GM18858 (cell line): Measurements from ENCODE around the gene QRICH1.
A peak's percentile ranks its signal among the peaks of the same experiment; 100 is the strongest.

Experiments
- ATAC-seq: cut with Tn5 transposase; IDR thresholded peaks from one replicate; pipeline ENCODE4 v1.9.1; 2021; ENCODE audit not compliant: unreplicated experiment

QRICH1 gene

GRCh38 chr3:48999085-48999858 is 94.6 kb downstream of the QRICH1 start:
- ATAC-seq: no peak

GRCh38 chr3:48997714-48998637 is 95.9 kb downstream of the QRICH1 start:
- no peak for ATAC-seq

GRCh38 chr3:48997102-48997635 is 96.7 kb downstream of the QRICH1 start:
- no peak for ATAC-seq

- ATAC-seq: no peak
Measured at GRCh38 chr3:48996640-48997039, 97.2 kb downstream of the QRICH1 start.

- no peak for ATAC-seq
Measured at GRCh38 chr3:48993834-48994233, 100.0 kb downstream of the QRICH1 start.

- ATAC-seq: no peak
Measured at GRCh38 chr3:48991851-48992545, 101.9 kb downstream of the QRICH1 start.

GRCh38 chr3:48990636-48991469 is 103.0 kb downstream of the QRICH1 start:
- ATAC-seq: no peak

GRCh38 chr3:48989796-48990635 is 103.9 kb downstream of the QRICH1 start, which contains the start of gene P4HTM:
P4HTM (plus strand) TSS chr3:48990241; CDS start chr3:48990257, 16 bp downstream.
- ATAC-seq: peak; percentile 35

GRCh38 chr3:48989126-48989795 is 104.6 kb downstream of the QRICH1 start:
- ATAC-seq: no peak

GRCh38 chr3:48985831-48986376 is 108.0 kb downstream of the QRICH1 start:
- ATAC-seq: no peak

GRCh38 chr3:48984663-48985062 is 109.2 kb downstream of the QRICH1 start:
- no peak for ATAC-seq

- no peak for ATAC-seq
Measured at GRCh38 chr3:48983096-48983495, 110.8 kb downstream of the QRICH1 start.

- no peak for ATAC-seq
Measured at GRCh38 chr3:48982686-48983085, 111.2 kb downstream of the QRICH1 start.

- no peak for ATAC-seq
Measured at GRCh38 chr3:48982016-48982415, 111.9 kb downstream of the QRICH1 start.

- no peak for ATAC-seq
Measured at GRCh38 chr3:48980295-48980694, 113.6 kb downstream of the QRICH1 start.
